ENCODE results near the gene RTP5. TPM values are rescaled to one million over a fixed set of nuclear protein-coding genes. Genes with fewer than 3 reads are reported as not detected.
"Not testable (repeated sequence)": the region's sequence is repeated elsewhere in the genome, so short reads cannot be mapped to it uniquely, and the experiment has no call there.

The RTP5 gene
- total RNA-seq, 4 donors from 2014 or later = not detected

GRCh38 chr2:241914542-241914941 is 45.0 kb downstream of the RTP5 start:
- peaks cover 0 to 26% (median 0%) of the 10 kb centered on the region in 3 donors for H3K9me3 ChIP-seq
- no peak for TF ChIP-seq POLR2A (IDR thresholded peaks at IDR 0.05)
- no peak for TF ChIP-seq CTCF (IDR thresholded peaks at IDR 0.05)
- no peak for TF ChIP-seq EP300 (IDR thresholded peaks at IDR 0.05)
- TF ChIP-seq POLR2AphosphoS5 (IDR thresholded peaks at IDR 0.05) = no peak
- H3K4me1 ChIP-seq = no peaks in the 10 kb centered on the region

GRCh38 chr2:241921631-241922030 is 52.1 kb downstream of the RTP5 start:
- H3K27me3 ChIP-seq, H3K36me3 ChIP-seq, H3K9me3 ChIP-seq, H3K4me3 ChIP-seq, H3K27ac ChIP-seq, H3K4me1 ChIP-seq, ATAC-seq: not testable (repeated sequence)
- WGBS, 2 donors (ENCODE audit: low coverage in 1 of 2) = no CpG with 5 or more reads among the region's 9 CpGs

More at GRCh38 chr2:241914542-241914941, 45.0 kb downstream of the RTP5 start:
- Histone ChIP-seq H3K36me3 (no peaks in the 10 kb centered on the region), H3K4me3 (no peak overlapping the region), H3K27ac (no peak overlapping the region), H3K27me3 (no peaks in the 10 kb centered on the region)
- no peak for ATAC-seq
- 92 to 100% methylated on average over 1 to 2 of the region's 13 CpGs for WGBS, 2 donors (ENCODE audit: low coverage in 1 of 2)

GRCh38 chr2:241922411-241922810 is 52.9 kb downstream of the RTP5 start:
- no peaks in the 10 kb centered on the region for H3K9me3 ChIP-seq
- no peaks in the 10 kb centered on the region for H3K36me3 ChIP-seq
- TF ChIP-seq POLR2A (IDR thresholded peaks at IDR 0.05) (no peak), CTCF (IDR thresholded peaks at IDR 0.05) (no peak), POLR2AphosphoS5 (IDR thresholded peaks at IDR 0.05) (no peak), EP300 (IDR thresholded peaks at IDR 0.05) (no peak)
- ATAC-seq = no peak
- WGBS, 2 donors (ENCODE audit: low coverage in 1 of 2) = 53 to 66% methylated on average over 2 to 3 of the region's 9 CpGs
- no peaks in the 10 kb centered on the region for H3K27me3 ChIP-seq
- H3K27ac ChIP-seq = no peak overlapping the region
- H3K4me1 ChIP-seq = no peaks in the 10 kb centered on the region
- H3K4me3 ChIP-seq = no peak overlapping the region

DNA sequence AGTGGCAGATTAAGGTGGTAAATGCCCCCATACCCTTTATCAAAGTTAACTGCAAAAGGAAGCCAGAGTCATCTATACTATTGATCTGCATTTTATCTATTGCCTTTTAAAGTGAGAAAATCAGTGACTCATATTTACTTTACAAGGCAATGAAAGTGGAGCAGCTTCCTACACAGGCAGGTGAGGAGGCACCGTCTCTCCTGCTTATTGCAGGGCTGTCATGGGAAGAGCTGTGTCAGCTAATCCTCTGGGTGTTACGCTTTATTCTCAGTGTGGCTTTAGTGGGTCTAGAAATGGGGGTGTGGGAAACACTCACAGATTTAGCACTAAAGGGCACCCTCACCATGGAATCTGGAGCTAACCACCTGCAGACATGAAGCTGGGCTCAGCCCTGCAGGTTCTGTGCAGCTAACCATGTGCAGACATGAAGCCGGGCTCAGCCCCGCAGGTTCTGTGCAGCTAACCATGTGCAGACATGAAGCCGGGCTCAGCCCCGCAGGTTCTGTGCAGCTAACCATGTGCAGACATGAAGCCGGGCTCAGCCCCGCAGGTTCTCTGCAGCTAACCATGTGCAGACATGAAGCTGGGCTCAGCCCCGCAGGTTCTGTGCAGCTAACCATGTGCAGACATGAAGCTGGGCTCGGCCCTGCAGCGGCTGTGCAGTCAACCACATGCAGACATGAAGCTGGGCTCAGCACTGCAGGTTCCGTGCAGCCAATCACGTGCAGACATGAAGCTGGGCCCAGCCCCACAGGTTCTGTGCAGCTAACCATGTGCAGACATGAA is 53.5 kb downstream of the RTP5 start:
- H3K9me3 ChIP-seq, H3K4me1 ChIP-seq, H3K27me3 ChIP-seq, H3K36me3 ChIP-seq, H3K4me3 ChIP-seq, ATAC-seq, H3K27ac ChIP-seq: not testable (repeated sequence)
- 79 to 100% methylated on average over 2 of the region's 13 CpGs for WGBS, 2 donors (ENCODE audit: low coverage in 1 of 2)

Other genes with a start within 250 kb of the RTP5 start
- gene THAP4, start 232.6 kb upstream of the RTP5 start, total RNA-seq = 10 to 100 TPM; 36.0 to 68.4 (median 43.0) TPM
- gene ATG4B, start 232.0 kb upstream of the RTP5 start, total RNA-seq = 10 to 100 TPM; 44.2 to 72.1 (median 66.0) TPM
- 10 to 100 TPM in 2 of 4 donors, 1 to 10 TPM in 2; 7.7 to 18.7 (median 11.0) TPM for gene DTYMK, start 182.9 kb upstream of the RTP5 start, total RNA-seq
- gene ING5, start 167.7 kb upstream of the RTP5 start, total RNA-seq = 10 to 100 TPM; 18.0 to 46.7 (median 35.5) TPM
- 10 to 100 TPM; 12.5 to 21.8 (median 13.3) TPM for gene D2HGDH, start 135.1 kb upstream of the RTP5 start, total RNA-seq
- gene GAL3ST2, start 92.9 kb upstream of the RTP5 start, total RNA-seq = under 1 TPM in 1 of 4 donors, not detected in 3; 0.40 TPM
- gene NEU4, start 60.5 kb upstream of the RTP5 start, total RNA-seq = 1 to 10 TPM in 1 of 4 donors, under 1 TPM in 1, not detected in 2; 0.47 to 2.0 TPM
- under 1 TPM in 2 of 4 donors, not detected in 2; 0.19 to 0.54 TPM for gene PDCD1, start 10.8 kb upstream of the RTP5 start, total RNA-seq

Measured in gastroesophageal sphincter (tissue), 4 donors.